GM10266 (cell line): ENCODE data around the gene LFNG.

Experiments
- DNase-seq: peaks from one replicate; pipeline ENCODE4 v3.0.0; 2012; ENCODE audit errors: extremely low spot score
- TF ChIP-seq, protein P1 (sequence below): IDR thresholded peaks from 2 replicates; pipeline ENCODE4 v1.5.1; 2012; ENCODE audit warnings: mild to moderate bottlenecking, low read depth; ENCODE audit not compliant: control insufficient read depth, insufficient read depth; ENCODE audit errors: missing control alignments

The LFNG gene

GRCh38 chr7:2504128-2504888, 15.3 kb upstream of the LFNG start:
- DNase-seq: no peak
- TF ChIP-seq, protein P1, sequence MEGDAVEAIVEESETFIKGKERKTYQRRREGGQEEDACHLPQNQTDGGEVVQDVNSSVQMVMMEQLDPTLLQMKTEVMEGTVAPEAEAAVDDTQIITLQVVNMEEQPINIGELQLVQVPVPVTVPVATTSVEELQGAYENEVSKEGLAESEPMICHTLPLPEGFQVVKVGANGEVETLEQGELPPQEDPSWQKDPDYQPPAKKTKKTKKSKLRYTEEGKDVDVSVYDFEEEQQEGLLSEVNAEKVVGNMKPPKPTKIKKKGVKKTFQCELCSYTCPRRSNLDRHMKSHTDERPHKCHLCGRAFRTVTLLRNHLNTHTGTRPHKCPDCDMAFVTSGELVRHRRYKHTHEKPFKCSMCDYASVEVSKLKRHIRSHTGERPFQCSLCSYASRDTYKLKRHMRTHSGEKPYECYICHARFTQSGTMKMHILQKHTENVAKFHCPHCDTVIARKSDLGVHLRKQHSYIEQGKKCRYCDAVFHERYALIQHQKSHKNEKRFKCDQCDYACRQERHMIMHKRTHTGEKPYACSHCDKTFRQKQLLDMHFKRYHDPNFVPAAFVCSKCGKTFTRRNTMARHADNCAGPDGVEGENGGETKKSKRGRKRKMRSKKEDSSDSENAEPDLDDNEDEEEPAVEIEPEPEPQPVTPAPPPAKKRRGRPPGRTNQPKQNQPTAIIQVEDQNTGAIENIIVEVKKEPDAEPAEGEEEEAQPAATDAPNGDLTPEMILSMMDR: no peak

DNA sequence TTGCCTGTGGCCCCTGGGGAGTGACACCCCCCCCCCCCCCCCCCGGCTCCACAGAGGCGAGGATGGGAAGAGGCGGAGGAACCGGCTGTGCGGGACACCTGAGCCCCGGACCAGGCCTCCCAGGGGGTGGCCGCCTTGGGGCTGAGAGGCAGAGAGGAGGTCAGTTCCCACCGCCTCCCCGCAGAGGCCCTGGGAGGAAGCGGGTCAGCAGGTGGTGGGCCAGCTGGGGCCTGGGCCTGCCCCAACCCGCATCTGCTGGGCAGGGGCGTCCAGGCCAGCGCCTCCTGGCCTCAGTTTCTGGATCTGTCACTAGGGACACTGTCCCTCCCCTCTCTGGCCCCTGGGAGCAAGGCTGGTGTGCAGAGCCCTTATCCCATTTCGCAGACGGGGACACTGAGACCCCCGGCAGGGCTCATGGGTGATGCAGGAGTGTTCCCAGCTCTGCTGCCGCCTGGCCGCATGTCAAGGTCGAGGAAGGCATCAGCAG, 14.6 kb upstream of the LFNG start:
- TF ChIP-seq, protein P1: no peak
- DNase-seq: no peak

DNA sequence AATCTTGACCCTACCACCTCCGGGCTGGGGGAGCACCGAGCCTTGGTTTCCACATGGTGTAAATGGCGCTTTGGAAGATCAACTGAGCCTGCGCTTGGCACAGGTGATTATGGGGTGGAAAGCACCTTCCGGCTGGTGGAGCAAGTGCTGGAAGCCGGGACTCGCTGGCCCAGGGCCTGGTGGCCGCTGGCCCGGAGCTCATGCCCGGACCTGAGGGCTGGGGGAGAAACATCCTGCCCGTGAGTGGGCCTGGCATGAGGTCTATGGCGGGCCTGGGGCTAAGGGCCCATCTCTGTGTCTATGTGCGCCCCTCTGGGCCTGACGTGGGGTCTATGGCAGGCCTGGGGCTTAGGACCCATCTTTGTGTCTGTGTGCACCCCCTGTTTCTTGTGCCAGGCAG, 14.2 kb upstream of the LFNG start:
- no peak for DNase-seq
- TF ChIP-seq, protein P1: no peak

DNA sequence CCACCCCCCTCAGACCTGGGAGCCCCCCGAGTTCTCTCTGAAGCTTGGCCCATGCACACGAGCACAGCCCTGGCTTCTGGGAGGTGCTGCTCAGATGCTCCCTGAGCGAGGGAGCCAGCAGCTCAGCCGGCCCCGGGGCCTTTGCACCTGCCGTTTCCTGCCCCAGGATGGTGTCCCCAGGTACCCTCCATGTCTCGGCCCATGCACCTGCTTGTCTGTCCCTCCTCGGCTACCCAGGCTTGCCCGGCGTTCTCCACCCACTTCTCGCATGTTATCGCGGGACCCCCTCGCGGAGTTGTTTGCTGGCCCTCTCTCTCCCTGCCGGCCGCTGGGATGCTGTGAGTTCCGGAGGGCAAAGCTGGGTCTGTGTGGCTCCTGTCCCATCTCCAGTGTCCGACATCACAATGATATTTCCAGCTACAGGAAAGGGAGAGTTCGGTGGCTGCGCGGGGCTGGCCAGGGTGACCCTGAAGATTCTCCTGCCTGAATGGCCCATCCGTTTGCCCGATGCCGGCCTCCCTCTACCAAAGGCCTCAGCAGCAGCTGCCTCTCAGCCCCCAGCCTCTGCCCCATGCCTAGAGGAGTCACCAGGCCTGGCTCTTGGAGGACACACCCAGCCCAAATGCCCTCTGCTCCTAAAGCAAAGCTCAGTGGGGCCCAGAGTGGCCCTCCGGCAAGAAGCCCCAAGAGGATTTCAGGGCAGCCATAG, 12.2 kb upstream of the LFNG start:
- TF ChIP-seq, protein P1: no peak
- DNase-seq: no peak

GRCh38 chr7:2507917-2508306, 11.7 kb upstream of the LFNG start:
- DNase-seq: no peak
- TF ChIP-seq, protein P1: no peak

DNA sequence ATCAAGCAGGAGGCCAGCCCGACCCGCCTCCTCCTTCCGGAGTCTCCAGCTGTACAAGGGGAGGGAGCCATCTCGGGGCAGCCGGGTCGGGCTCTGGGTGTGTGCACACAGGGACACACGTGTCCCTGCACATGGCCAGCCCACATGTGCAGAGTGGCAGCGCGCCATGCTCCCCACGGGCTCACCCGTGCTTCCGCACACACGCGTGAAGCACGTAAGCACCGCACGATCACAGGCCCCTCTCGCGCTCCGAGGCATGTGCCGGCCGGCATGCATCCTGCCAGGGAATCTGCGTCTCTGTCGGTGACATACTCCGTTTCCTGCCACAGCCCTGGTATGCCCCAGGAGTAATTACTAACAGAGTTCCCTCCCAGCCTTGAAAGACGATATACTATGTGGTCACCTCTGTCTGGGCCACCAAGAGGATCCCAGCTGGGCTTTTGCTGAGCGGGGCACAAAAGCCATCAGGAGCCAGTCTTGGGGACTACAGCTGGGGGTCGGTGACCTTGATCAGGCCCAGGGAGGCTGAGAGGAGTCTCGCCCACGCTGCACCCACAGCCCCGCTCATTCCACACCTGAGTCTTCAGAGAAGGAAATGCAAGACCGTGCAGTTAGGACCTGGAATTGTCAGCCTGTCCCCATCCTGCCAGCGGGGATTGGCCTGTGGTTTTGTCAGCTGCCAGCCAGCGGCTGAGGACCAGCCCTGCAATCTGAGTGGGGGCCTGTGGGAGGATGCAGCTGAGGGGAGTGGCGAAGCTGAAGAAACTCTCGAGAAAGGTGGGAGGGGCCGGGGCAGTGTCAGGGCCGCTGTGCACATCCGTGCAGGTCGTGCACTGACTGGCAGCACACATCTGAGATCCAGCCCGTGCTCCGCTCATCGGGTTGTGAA, 11.0 kb upstream of the LFNG start:
- DNase-seq: no peak
- TF ChIP-seq, protein P1: no peak
